LNCaP clone FGC (cell line): ENCODE data around the gene DAGLA.

Experiments used
- DNase-seq: peaks from one replicate; pipeline ENCODE4 v3.0.0-alpha.2; 2011; ENCODE audit warnings: low read depth
- H3K4me3 ChIP-seq: 2 replicates; pipeline ENCODE4 v1.5.1; 2011; ENCODE audit warnings: mild to moderate bottlenecking, low read depth, low read length, control low read depth
- CTCF ChIP-seq: IDR thresholded peaks from 2 replicates; pipeline ENCODE4 v1.5.1; 2012; ENCODE audit warnings: mild to moderate bottlenecking; ENCODE audit not compliant: control insufficient read depth, insufficient read depth; ENCODE audit errors: extremely low read depth

DAGLA gene

GRCh38 chr11:61776561-61777075, 96.4 kb downstream of the DAGLA start:
- peak; percentile 66 for TF ChIP-seq CTCF
- H3K4me3 ChIP-seq = no peak overlapping the region
- peak; percentile 6 for DNase-seq

- H3K4me3 ChIP-seq = no peak overlapping the region
- DNase-seq = no peak
- TF ChIP-seq CTCF = no peak
Measured at GRCh38 chr11:61777234-61778090, 97.3 kb downstream of the DAGLA start.

GRCh38 chr11:61778357-61778886, 98.2 kb downstream of the DAGLA start:
- no peak for TF ChIP-seq CTCF
- H3K4me3 ChIP-seq = no peak overlapping the region
- no peak for DNase-seq

- no peak for TF ChIP-seq CTCF
- DNase-seq = no peak
Measured at GRCh38 chr11:61778920-61779650, 98.9 kb downstream of the DAGLA start.

GRCh38 chr11:61779666-61780525, 99.7 kb downstream of the DAGLA start:
- H3K4me3 ChIP-seq = no peak overlapping the region
- TF ChIP-seq CTCF = no peak
- DNase-seq = no peak

More at GRCh38 chr11:61778920-61779650, 98.9 kb downstream of the DAGLA start:
- no peak overlapping the region for H3K4me3 ChIP-seq

- H3K4me3 ChIP-seq = no peak overlapping the region
- TF ChIP-seq CTCF = no peak
- DNase-seq = no peak
Measured at GRCh38 chr11:61780581-61781162, 100.5 kb downstream of the DAGLA start.
